Activated naive CD4-positive, alpha-beta T cell treated with anti-CD3 and anti-CD28 coated beads, Interleukin-2, amount 10 ng/mL, durations not matched to agents 5 hours and 36 hours (primary cell): ENCODE measurements around the gene RFX4. TPM values are rescaled to one million over a fixed set of nuclear protein-coding genes. Genes with fewer than 3 reads are reported as not detected.

Experiments used
- total RNA-seq, 2 experiments: library from RNA; stranded (reverse); gene quantifications; one replicate each; pipeline ENCODE4 v1.2.3, GENCODE V29; 2021

The RFX4 gene
- total RNA-seq, result not detected

DNA sequence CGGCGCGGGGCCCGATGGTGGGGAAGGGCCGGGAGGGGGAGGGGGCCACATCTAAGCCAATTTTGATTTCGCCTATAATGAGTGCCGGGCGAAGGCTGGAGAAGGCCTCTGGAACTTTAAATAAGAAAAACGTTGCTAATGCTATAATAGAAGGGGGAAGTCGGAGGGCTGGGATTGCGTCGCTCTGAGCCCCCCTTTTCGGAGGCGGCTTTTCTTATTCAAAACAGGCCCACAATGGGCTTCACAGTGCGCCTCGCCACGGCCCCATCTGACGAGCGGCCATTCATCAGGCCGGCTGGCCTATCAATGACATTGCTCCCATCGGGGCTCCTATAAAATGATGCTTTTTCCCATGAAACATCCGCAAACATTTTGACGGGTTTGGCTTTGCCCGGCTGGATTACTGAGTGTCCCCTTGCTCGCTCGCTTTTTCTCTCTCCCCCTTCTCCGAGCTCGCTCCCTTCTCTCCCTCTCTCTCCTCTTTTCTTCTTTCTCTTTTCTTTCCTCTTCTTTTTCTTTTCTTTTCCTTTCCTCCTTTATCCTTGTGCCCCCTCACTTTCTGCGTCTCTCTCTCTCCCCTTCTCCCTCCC is at the start of gene RFX4:
Gene RFX4, plus strand, starts transcription at position 364 of the 590 bp plus-strand sequence. CDS start 317 bp downstream, outside the sequence.

DNA sequence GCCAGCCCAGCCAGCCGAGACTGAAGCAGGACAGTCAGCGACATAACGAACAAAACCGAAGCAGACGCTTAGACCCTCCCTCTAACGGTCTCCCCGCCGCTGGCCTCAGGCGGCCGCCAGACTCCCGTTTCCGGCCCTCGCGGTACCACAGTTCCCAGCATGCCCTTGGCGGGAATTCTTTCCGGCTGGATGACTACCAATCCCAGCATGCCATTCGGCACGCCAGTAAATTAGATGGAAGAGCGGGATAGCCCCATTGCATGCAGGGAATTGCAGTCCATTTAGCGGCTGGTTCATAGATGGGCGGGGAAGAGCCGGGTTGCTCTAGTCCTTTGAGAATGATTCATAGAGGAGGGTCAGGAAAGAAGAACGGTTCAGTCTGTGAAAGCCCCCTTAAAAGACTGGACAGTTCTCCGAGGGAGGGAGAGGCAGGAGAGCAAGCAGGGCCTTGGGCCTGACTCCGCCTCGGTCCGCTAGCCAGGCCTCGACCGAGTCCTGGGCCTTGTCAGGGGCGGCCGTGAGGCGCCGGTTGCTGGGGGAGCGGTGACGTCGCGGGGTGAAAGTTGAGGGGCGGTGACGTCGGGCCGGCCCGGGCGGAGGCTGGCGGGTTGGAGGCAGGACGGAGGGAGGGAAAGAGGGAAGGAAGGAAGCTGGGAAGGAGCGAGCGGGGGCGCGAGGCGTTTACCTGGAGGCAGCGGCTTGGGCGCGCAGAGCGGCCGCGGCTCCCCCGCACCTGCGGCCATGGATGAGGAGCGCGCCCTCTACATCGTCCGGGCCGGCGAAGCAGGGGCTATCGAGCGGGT is 191.4 kb downstream of the RFX4 start, which contains the start of gene RIC8B:
Gene RIC8B, plus strand, starts transcription at position 678 of the 803 bp plus-strand sequence. Its CDS starts 64 bp downstream, at position 742.

Other genes starting within 250 kb of the RFX4 start
- gene POLR3B, start 225.3 kb upstream of the RFX4 start, total RNA-seq, result 1 to 10 TPM; 5.6 to 5.8 TPM
- 10 to 100 TPM; 13.6 to 14.1 TPM for gene RIC8B, start 191.7 kb downstream of the RFX4 start, total RNA-seq